ENCODE data around the gene ATP1A2. TPM values are rescaled to one million over a fixed set of nuclear protein-coding genes. Genes with fewer than 3 reads are reported as not detected.

The ATP1A2 gene
- total and polyA plus RNA-seq, 7 donors, result 52.5 to 1,040 (median 523) TPM

DNA sequence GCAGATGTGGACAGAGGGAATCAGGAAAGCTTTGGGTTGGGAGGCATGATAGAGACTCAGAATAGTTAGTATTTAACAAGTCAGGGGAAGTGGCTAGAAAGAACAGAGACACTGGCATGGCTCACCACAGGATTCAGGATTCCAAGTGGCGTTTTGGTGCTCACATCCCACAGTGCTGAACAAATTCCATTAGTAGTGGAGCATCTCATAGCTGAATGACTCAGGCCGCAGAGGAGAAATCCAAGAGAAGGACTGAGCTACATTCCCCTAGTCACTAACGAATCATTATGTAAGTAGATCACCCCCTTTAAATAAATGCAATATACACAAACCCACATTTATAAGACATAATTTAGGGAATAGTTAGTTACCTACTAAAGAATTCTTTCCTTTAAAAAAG lies 39.3 kb upstream of the ATP1A2 start:
- DNase-seq (no peak), ATAC-seq (no peak)
- Histone ChIP-seq H3K27ac (no peak overlapping the region), H3K27me3 (ENCODE audit: insufficient read depth in 3 of 3, low read length in 2 of 3) (peaks cover 0 to under 1% (median 0%) of the 10 kb centered on the region in 3 donors), H3K4me1 (no peaks in the 10 kb centered on the region), H3K36me3 (ENCODE audit: insufficient read depth in 1 of 2, low read depth in 1 of 2) (no peaks in the 10 kb centered on the region), H3K4me3 (no peak overlapping the region), H3K9me3 (no peaks in the 10 kb centered on the region)
- intact Hi-C loops (cut with DNase I), result no loop called here
- 66 to 75% (median 74%) methylated on average over 3 of the region's 3 CpGs for WGBS, 3 donors
- TF ChIP-seq, protein P1, sequence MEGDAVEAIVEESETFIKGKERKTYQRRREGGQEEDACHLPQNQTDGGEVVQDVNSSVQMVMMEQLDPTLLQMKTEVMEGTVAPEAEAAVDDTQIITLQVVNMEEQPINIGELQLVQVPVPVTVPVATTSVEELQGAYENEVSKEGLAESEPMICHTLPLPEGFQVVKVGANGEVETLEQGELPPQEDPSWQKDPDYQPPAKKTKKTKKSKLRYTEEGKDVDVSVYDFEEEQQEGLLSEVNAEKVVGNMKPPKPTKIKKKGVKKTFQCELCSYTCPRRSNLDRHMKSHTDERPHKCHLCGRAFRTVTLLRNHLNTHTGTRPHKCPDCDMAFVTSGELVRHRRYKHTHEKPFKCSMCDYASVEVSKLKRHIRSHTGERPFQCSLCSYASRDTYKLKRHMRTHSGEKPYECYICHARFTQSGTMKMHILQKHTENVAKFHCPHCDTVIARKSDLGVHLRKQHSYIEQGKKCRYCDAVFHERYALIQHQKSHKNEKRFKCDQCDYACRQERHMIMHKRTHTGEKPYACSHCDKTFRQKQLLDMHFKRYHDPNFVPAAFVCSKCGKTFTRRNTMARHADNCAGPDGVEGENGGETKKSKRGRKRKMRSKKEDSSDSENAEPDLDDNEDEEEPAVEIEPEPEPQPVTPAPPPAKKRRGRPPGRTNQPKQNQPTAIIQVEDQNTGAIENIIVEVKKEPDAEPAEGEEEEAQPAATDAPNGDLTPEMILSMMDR (IDR thresholded peaks at IDR 0.05), result no peak

DNA sequence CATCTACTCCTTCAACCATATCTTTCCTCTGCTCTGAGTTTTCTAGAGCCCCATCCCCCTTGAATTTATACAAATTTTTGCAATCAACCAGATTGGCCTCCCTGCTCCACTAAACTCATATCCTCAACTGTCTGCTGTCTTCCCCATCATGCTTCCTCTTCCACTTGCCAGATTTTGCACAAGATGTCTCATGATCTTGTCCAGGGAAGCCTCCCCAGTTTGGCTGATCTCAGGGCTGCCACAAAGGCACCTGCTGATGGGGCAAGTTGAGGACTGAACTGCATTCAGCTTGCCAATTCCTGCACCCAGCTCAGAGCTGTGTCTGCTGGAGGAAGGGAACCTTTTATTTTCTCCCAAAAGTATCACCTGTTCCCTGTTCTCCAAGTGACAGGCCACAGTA lies 38.1 kb upstream of the ATP1A2 start:
- DNase-seq (no peak), ATAC-seq (no peak)
- H3K36me3 ChIP-seq (ENCODE audit: insufficient read depth in 1 of 2, low read depth in 1 of 2), result no peaks in the 10 kb centered on the region
- H3K27ac ChIP-seq, result no peak overlapping the region
- H3K4me3 ChIP-seq, result no peak overlapping the region
- peaks cover 0 to 11% (median 0%) of the 10 kb centered on the region in 3 donors for H3K27me3 ChIP-seq (ENCODE audit: insufficient read depth in 3 of 3, low read length in 2 of 3)
- no peaks in the 10 kb centered on the region for H3K4me1 ChIP-seq
- TF ChIP-seq, protein P1 (IDR thresholded peaks at IDR 0.05), result no peak
- H3K9me3 ChIP-seq, result no peaks in the 10 kb centered on the region
- intact Hi-C loops (cut with DNase I), result no loop called here

DNA sequence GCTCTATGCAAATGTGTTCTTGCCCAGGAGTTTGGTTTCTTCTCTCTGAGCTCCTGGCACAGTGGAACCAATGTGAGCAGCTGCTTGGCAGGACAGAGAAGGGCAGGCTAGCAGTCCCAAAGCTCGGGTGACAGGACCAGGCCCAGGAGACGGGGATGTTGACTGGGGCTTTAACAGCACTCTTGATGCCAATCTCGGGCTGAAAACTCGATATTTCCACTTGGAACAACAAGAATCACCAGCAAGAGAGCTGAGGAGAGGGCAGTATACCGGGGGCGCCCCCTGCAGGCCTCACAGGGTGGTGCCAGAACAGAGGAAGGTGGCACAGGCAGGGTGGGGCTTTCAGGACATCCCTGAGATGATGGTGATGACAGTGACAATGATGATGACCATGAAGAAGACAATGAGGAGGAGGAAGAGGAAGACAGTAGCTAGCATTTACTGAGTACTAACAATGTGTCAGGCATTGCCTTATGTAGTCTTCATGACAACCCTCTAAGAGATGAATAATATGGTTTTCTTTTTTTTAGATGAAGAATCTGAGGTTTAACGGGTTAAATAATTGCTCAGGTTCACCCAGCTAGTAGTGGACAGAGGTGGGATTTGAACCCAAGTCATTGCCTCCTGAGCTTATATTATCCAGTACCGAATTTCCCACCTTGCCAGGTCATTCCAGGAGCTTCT lies 36.9 kb upstream of the ATP1A2 start:
- ATAC-seq, result peak; percentile 81 to 87 (median 82)
- H3K4me1 ChIP-seq, result no peaks in the 10 kb centered on the region
- WGBS, 3 donors, result 17 to 23% (median 18%) methylated on average over 8 of the region's 8 CpGs
- no peaks in the 10 kb centered on the region for H3K36me3 ChIP-seq (ENCODE audit: insufficient read depth in 1 of 2, low read depth in 1 of 2)
- no peak for DNase-seq
- no peaks in the 10 kb centered on the region for H3K9me3 ChIP-seq
- TF ChIP-seq, protein P1 (IDR thresholded peaks at IDR 0.05), result peak; percentile 60
- no peak overlapping the region for H3K4me3 ChIP-seq
- no peak overlapping the region for H3K27ac ChIP-seq
- H3K27me3 ChIP-seq (ENCODE audit: insufficient read depth in 3 of 3, low read length in 2 of 3), result peaks cover 0 to 13% (median 0%) of the 10 kb centered on the region in 3 donors
- intact Hi-C loops (cut with DNase I), result no loop called here

DNA sequence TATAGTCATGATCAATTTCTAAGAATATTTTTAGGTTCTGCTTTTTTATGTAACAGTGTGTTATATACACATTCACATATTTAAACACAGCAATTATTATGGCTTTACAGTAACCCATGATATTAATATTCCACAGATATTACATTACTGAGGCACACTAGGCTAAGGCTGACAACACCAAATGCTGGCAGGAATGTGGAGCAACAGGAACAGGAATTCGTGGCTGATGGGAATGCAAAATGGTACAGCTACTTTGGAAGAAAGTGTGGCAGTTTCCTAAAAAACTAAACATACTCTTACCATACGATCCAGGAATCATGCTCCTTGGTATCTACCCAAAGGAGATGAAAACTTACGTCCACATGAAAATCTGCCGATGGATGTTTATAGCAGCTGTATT lies 36.1 kb upstream of the ATP1A2 start:
- Histone ChIP-seq H3K9me3 (no peaks in the 10 kb centered on the region), H3K4me3 (no peak overlapping the region), H3K27ac (no peak overlapping the region), H3K4me1 (no peaks in the 10 kb centered on the region), H3K27me3 (ENCODE audit: insufficient read depth in 3 of 3, low read length in 2 of 3) (peaks cover 0 to 21% (median 0%) of the 10 kb centered on the region in 3 donors), H3K36me3 (ENCODE audit: insufficient read depth in 1 of 2, low read depth in 1 of 2) (no peaks in the 10 kb centered on the region)
- no peak for ATAC-seq
- 75 to 83% (median 77%) methylated on average over 4 of the region's 4 CpGs for WGBS, 3 donors
- DNase-seq, result no peak
- intact Hi-C loops (cut with DNase I), result no loop called here
- TF ChIP-seq, protein P1 (IDR thresholded peaks at IDR 0.05), result no peak

Measured in psoas muscle (tissue), 8 donors.